Measurements from ENCODE around the gene GPR39.

The GPR39 gene

DNA sequence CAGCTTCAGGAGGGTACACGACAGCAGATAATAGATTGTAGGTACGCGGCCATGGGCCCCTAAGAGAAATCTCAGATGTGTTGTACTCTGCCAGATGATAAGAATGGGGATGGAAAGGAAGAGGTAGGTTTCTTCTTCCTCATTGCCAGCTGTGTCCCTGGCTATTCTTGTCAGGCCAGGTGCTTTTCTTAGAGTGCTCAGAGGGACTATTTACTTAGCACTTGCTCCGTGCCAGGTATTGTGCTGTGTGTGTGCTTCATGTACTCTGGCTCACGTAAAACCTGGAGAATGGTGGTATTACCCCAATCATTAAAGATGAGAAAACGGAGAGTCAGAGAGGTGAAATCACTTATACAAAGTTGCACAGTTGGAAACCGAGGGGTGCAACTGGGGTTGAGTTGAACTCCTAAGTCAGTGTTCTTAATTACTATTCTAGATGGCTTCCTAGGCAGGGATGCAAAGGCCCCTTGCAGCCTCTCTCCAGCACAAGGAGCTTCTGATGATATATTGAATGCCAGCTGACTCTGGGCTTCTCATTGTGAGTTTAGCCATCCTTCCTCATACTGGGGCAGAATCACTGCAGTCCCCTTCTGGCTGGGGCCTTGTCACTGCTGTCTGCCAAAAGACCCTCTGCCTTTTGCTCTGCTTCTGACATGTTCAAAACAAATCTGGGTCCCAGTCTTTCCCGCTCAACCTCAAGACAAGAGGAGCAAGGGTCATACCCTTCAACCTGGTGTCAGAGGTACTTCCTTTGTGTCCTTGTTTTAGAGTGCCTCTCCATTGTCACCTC is 192.7 kb downstream of the GPR39 start:
- no peak for DNase-seq

DNA sequence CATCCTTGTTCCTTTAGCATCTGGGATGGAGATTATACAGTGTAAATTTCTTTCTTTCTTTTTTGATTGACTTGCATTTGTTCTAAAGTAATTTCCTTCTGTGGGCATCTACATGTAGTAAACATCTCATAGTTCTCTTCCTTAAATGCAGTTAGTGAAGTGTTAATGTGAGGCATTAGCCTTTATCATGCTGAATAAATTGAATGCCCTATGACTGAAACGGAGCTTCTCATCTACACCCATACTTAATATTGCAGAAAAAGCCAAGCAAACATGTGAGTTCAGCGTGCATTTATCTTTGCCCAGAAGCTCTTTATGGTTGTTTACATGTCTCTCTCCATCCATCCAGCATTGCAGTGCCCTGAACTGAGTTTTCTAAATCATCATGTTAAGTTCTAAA is 195.1 kb downstream of the GPR39 start:
- DNase-seq = no peak

- DNase-seq = no peak
Observed at GRCh38 chr2:132615329-132616085, 198.9 kb downstream of the GPR39 start.

- DNase-seq = no peak
Observed at GRCh38 chr2:132617989-132618388, 201.4 kb downstream of the GPR39 start.

GRCh38 chr2:132618734-132619133 is 202.1 kb downstream of the GPR39 start:
- DNase-seq = no peak

DNA sequence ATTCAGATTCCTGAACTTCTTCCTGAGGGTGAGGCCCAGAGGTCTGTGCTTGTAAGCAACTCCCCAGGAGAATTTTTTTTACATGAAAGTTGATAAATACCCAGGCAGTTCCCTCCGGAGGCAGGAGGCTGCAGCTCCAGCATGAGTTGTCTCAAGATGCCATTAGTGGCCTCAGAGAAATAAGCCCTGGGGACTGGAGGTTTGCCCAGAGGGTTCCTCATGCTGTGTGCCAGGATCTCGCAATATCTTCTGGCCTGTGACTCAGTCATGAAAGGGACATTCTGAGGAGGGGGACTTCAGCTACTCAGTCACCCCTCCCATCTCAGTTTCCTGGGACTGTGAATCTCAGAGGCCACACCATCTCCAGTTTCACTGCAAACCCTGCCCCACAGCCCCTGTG is 203.5 kb downstream of the GPR39 start:
- DNase-seq = no peak

- DNase-seq = no peak
Observed at GRCh38 chr2:132621131-132621875, 204.7 kb downstream of the GPR39 start.

- DNase-seq = no peak
Observed at GRCh38 chr2:132623096-132623839, 206.7 kb downstream of the GPR39 start.

DNA sequence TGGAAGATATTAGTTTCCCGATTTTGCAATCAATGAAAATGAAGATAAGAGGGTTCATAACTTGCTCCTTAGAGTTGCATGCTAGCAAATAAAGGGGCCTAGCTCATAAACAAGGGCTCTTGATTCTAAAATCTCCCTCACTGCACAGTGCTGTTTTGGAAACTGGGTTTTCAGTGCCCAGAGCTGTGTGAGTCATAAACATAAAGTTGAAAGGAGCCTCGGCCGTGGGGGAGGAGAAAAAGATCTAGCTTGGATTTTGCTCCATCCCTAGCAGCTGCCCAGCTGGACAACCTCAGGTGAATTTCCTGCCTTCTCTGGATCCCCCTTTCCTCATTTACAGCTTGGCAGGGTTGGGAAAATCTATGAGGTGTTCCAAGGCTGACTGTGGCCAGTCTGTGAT is 210.9 kb downstream of the GPR39 start:
- no peak for DNase-seq

- no peak for DNase-seq
Observed at GRCh38 chr2:132632000-132632649, 215.5 kb downstream of the GPR39 start.

DNA sequence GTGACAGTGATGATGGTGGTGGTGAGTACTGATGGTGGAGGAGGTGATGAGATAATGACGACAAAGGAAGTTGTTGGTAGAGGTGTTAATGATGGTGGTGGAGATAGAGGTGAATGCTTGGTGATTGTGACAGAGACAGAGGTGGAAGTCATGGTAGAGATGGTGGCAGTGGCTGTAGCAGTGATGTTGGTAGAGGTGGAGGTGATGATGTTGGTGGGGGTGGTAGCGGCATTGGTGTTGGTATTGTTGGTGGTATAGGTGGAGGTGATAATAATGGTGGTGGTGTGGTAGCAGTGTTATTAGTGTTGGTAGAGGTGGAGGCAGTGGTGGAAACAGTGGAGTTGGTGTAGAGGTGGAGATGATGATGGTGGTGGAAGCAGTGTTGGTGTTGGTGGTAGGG is 217.0 kb downstream of the GPR39 start:
- no peak for DNase-seq

- DNase-seq = no peak
Observed at GRCh38 chr2:132636346-132636745, 219.7 kb downstream of the GPR39 start.

- no peak for DNase-seq
Observed at GRCh38 chr2:132638313-132639040, 221.9 kb downstream of the GPR39 start.

GRCh38 chr2:132640116-132640515 is 223.5 kb downstream of the GPR39 start:
- no peak for DNase-seq

- DNase-seq = no peak
Observed at GRCh38 chr2:132641819-132642218, 225.2 kb downstream of the GPR39 start.

- no peak for DNase-seq
Observed at GRCh38 chr2:132642415-132642814, 225.8 kb downstream of the GPR39 start.

DNA sequence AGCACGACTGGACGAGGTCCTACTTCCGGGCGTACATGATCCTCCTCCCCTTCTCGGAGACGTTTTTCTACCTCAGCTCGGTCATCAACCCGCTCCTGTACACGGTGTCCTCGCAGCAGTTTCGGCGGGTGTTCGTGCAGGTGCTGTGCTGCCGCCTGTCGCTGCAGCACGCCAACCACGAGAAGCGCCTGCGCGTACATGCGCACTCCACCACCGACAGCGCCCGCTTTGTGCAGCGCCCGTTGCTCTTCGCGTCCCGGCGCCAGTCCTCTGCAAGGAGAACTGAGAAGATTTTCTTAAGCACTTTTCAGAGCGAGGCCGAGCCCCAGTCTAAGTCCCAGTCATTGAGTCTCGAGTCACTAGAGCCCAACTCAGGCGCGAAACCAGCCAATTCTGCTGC is 228.6 kb downstream of the GPR39 start:
- DNase-seq = no peak

DNA sequence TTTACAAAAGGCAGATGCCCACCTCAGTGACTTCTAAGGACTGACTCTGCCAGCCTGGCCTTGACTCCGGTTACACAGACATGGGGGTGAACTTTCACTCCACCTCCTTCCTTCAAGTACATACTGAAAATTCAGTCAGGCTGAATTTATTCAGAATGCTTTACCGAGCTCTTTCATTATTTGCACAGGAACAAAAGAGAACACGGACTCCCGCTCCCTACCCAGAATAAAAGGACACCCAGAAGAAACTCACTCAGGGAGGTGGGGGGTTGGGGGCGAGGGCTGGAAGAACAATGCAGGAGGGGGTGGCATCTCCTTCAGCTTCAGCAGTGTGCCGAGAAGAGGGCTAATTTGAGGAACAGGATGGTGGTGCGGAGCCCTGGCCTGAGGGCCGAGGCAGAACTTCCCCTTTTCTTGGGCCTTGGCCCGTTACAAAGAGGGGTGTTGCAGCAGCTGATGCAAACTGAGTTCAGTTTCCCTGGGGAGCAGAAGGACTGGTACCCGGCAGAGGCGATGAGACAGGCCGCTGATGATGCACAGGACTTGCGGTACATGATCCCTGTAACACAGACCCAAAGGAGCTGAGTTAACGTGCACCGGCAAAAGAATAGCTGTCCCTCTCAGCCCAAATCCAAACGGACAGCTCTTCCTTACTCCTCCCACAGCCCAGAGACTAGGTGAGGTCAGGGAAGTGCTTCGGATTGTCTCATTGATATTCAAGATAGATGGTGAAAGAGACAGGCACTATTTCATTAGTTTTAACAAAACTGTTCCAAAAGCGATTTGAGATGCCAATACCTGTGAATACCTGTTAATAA is 229.3 kb downstream of the GPR39 start:
- no peak for DNase-seq

DNA sequence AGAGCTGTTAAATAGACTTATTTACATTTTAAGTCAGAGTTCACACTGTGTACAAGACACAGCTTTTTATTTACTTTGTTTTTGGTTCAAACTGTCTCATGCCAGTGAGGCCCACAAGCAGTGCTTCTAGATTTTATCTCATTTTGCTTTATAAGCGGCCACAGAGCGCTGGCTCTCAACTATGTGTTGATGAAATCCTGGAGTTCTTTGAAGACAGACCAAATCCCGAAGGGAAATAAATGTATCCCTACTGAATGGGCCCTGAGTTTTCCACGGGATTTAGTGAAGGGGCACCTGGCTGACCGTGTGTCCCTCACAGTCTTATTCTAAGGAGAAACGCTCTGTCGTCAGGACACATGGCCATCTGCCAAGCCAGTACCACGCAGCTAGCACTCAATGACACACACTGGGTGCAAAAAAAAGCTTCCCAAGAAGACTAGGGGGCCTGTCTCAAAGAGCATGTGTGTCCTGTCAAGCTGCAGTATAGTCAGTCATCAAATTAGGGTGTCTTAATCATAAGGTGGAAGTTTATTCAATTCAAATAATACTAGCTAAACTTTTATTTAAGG is 230.0 kb downstream of the GPR39 start:
- DNase-seq = no peak
